ENCODE measurements around the gene PGAM2.

The PGAM2 gene

GRCh38 chr7:44106311-44107065, 41.1 kb upstream of the PGAM2 start:
- DNase-seq (ENCODE audit: low read depth), result no peak
- no peak for TF ChIP-seq CTCF (conservative IDR thresholded peaks at IDR 0.05; ENCODE audit: low read length)
- peak overlapping the region; percentile 95 for H3K4me3 ChIP-seq (ENCODE audit: low read length)

DNA sequence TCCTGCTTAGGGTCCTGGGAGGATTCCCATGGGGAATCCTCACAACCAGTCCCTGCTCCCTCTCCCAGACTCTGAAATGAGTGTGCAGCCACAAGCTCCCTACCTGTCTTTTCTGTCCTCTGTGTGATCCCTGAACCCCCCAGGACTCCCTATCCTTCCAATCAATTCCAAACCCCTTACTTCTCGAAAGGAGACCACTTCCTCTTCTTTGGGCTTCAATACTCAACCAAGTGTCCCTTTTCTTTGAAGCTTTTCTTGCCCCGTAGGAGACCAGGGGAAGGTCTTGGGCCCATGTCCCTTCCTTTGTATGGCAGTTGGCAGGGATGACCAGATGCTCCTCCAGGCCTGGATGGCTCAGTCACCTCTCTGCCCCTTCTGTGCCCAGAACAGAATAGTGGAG, 40.5 kb upstream of the PGAM2 start:
- DNase-seq (ENCODE audit: low read depth), result no peak
- TF ChIP-seq CTCF (conservative IDR thresholded peaks at IDR 0.05; ENCODE audit: low read length), result no peak
- H3K4me3 ChIP-seq (ENCODE audit: low read length), result peak overlapping the region; percentile 95

DNA sequence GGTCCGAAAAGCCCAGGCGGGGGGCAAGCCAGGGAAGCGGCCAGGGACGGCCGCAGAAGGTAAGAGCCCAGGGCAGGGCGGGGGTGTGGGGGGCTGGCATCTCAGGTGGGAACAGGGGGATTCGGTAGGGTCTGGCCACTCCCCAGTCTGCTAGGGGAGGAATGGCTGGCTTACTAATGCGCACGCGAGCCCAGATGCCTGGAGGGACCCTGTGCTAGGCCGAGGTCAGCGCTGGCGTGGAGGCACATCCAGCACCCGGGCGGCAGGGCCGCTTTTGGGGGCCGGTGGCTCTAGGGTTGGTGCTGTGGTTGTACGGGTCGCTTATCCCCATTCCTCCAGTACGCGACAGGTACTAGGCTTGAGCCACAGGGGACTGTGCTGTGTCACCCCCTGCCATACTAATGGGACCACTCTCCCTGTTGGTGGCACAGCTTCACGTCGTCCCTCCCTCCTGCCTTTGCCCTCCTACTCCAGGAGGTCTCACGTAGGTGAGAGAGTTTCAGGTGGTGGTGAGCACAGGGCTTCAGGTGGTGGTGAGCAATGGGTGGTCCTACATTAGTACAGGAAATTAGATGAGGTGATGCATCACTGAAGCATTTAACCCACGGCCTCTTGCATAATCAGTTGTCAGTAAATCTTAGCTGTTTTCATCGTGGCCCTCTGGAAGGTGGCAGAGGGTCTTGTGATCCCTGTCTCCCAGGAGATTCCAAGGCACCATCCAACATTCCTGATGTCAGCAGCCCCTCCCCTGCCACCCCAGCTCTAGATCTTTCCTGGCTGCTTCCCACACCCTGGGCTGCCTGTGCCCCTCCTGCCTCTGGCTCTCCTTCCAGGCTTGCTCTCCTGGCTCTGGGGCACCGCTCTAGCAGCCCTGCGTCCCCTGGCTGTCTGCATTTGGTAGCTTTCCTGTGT, 39.7 kb upstream of the PGAM2 start:
- peak; percentile 22; the same call in 1 of the 2 replicates for TF ChIP-seq CTCF (conservative IDR thresholded peaks at IDR 0.05; ENCODE audit: low read length)
- H3K4me3 ChIP-seq (ENCODE audit: low read length), result peak overlapping the region; percentile 95
- DNase-seq (ENCODE audit: low read depth), result peak; percentile 90

DNA sequence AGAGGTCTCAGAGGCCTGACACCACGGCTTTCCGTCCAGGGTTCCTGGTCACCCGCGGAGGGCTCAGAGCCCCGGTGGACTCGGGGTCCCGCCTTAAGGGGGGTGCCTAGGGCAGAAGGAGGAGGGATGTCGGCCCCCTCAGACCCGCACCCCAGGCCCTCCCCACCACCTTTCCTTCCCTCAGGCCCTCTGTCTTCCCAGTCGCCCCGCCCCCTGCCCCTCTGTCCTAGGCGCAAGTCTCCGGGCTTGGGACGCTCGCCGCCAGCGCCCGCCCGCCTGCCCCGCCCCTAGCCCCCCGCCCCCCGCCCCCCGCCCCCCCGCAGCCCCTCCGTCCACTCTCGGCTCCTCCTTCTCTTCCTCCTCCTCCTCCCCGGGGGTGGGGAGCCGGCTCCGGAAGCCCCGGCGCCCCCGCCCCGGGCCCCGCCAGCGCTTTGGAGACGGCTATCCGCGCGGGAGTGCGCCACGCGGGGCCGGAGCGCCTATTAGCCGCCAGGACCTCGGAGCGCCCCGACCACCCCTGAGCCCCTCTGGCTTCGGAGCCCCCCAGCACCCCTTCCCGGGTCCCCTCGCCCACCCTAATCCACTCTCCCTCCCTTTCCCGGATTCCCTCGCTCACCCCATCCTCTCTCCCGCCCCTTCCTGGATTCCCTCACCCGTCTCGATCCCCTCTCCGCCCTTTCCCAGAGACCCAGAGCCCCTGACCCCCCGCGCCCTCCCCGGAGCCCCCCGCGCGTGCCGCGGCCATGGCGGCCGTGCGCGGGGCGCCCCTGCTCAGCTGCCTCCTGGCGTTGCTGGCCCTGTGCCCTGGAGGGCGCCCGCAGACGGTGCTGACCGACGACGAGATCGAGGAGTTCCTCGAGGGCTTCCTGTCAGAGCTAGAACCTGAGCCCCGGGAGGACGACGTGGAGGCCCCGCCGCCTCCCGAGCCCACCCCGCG, 38.8 kb upstream of the PGAM2 start, which contains the start of gene AEBP1:
Gene AEBP1 (plus strand): TSS at position 423 of the 937 bp plus-strand sequence. CDS start 321 bp downstream, at position 744.
- no peak for TF ChIP-seq CTCF (conservative IDR thresholded peaks at IDR 0.05; ENCODE audit: low read length)
- DNase-seq (ENCODE audit: low read depth), result peak; percentile 44
- peak within 1 kb of the TSS; percentile 95 for H3K4me3 ChIP-seq (ENCODE audit: low read length)

DNA sequence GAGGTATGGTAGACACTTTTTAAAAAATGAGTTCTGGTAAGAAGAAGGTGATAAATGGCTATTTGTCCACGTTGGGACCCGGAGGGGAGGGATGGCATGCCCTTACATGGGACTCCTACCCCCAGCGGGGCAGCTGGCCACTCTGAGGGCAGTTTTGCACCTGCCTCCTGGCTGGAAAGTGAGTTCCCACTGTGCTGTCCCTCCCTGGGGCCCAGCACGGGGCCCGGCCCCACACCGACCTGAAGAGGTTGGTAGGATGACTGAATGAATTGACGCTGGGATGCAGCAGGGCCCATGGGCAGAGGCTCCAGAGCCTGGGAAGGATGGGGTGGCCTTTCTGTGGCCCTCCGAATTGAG, 38.2 kb upstream of the PGAM2 start:
- no peak for TF ChIP-seq CTCF (conservative IDR thresholded peaks at IDR 0.05; ENCODE audit: low read length)
- H3K4me3 ChIP-seq (ENCODE audit: low read length), result no peak overlapping the region; the same call in 1 of the 2 replicates
- no peak for DNase-seq (ENCODE audit: low read depth)

DNA sequence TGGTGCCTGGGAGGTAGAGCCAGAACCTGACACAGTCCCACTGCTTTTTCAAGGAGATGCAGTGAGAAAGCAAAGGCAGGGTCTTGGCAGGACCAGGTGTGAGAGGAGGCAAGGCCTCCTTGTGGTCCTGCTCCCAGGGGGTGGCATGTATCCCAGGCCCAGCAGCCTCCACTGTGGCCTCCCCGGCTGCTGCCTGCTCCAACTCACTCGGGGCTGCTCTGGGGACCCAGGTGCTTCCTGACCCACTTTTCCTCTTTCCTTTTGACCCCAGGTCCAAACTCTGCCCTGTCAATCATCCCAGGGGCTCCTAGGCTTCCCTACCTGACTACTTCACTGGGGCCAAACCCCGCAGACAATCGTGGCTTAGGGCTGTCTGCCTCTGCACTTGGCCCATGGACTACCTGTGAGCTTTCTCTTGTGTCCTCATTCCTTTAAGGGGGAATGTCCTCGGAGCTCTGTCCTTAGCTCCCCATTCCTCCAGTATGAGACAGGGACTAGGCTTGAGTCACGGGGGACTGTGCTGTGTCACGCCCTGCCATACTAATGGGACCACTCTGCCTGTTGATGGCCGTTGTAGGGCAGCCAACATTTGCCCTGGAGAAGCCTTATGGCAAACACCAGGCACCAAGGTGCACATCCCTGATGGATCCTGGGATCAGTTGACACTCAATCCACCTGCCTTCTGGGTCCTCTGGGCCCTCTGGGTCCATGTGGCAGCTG, 37.6 kb upstream of the PGAM2 start:
- no peak for TF ChIP-seq CTCF (conservative IDR thresholded peaks at IDR 0.05; ENCODE audit: low read length)
- no peak for DNase-seq (ENCODE audit: low read depth)

More for the DNA sequence above, 37.6 kb upstream of the PGAM2 start:
- no peak overlapping the region for H3K4me3 ChIP-seq (ENCODE audit: low read length)

Data from AG10803 (cell line).